HepG2 (cell line): ENCODE measurements around the gene UHMK1. TPM values are rescaled to one million over a fixed set of nuclear protein-coding genes. Genes with fewer than 3 reads are reported as not detected.

Source experiments
- BATF2 ChIP-seq: sonication (generic); formaldehyde crosslinking; IDR thresholded peaks from 2 replicates; pipeline ENCODE4 v1.8.0; 2022; ENCODE audit warnings: mild to moderate bottlenecking, missing genetic modification reagents, moderate library complexity
- CEBPB ChIP-seq: IDR thresholded peaks from 2 replicates; pipeline ENCODE4 v1.6.1; 2011; ENCODE audit warnings: low read depth, low read length, improper control_type of control experiment, borderline replicate concordance
- DR1 ChIP-seq: sonication (generic); formaldehyde crosslinking; IDR thresholded peaks from 2 replicates; pipeline ENCODE4 v1.8.0; 2021; ENCODE audit warnings: mild to moderate bottlenecking, missing genetic modification reagents, inconsistent platforms
- FOXO4 ChIP-seq: sonication (generic); formaldehyde crosslinking; conservative IDR thresholded peaks from 2 replicates; pipeline ENCODE4 v1.8.1; 2023; ENCODE audit warnings: missing genetic modification reagents
- HCFC1 ChIP-seq: fragments of 150-350 bp; IDR thresholded peaks from 2 replicates; pipeline ENCODE4 v1.6.1; 2014; ENCODE audit warnings: low read depth, low read length
- NCOA2 ChIP-seq: sonication (generic); formaldehyde crosslinking; IDR thresholded peaks from 2 replicates; pipeline ENCODE4 v1.8.0; 2022; ENCODE audit warnings: inconsistent platforms
- PAWR ChIP-seq: sonication (generic); formaldehyde crosslinking; IDR thresholded peaks from 2 replicates; pipeline ENCODE4 v1.4.0; 2020; ENCODE audit warnings: missing genetic modification reagents, mild to moderate bottlenecking, borderline replicate concordance
- ZFP90 ChIP-seq: sonication (generic); formaldehyde crosslinking; IDR thresholded peaks from 2 replicates; pipeline ENCODE4 v1.8.0; 2022; ENCODE audit warnings: missing genetic modification reagents, mild to moderate bottlenecking, inconsistent platforms, borderline replicate concordance
- ZHX1 ChIP-seq: sonication (generic); formaldehyde crosslinking; IDR thresholded peaks from 2 replicates; pipeline ENCODE4 v1.8.1; 2022; ENCODE audit warnings: low read depth, mild to moderate bottlenecking, missing genetic modification reagents
- ZNF18 ChIP-seq: sonication (generic); formaldehyde crosslinking; IDR thresholded peaks from 2 replicates; pipeline ENCODE4 v1.8.0; 2022; ENCODE audit warnings: mild to moderate bottlenecking, missing genetic modification reagents; ENCODE audit not compliant: insufficient replicate concordance
- ZNF256 ChIP-seq: sonication (generic); formaldehyde crosslinking; conservative IDR thresholded peaks from 2 replicates; pipeline ENCODE4 v1.4.0; 2020; ENCODE audit warnings: missing genetic modification reagents
- ZNF513 ChIP-seq: sonication (generic); formaldehyde crosslinking; conservative IDR thresholded peaks from 2 replicates; pipeline ENCODE4 v1.5.0; 2020; ENCODE audit warnings: missing genetic modification reagents
- ZNF530 ChIP-seq: sonication (generic); formaldehyde crosslinking; IDR thresholded peaks from 2 replicates; pipeline ENCODE4 v1.5.0; 2020; ENCODE audit warnings: low read depth, mild to moderate bottlenecking, missing genetic modification reagents
- ZNF619 ChIP-seq: sonication (generic); formaldehyde crosslinking; IDR thresholded peaks from 2 replicates; pipeline ENCODE4 v1.4.0; 2020; ENCODE audit warnings: mild to moderate bottlenecking, missing genetic modification reagents
- ZNF747 ChIP-seq: sonication (generic); formaldehyde crosslinking; IDR thresholded peaks from 2 replicates; pipeline ENCODE4 v1.8.1; 2023; ENCODE audit warnings: missing genetic modification reagents, mild to moderate bottlenecking, borderline replicate concordance
- polyA plus RNA-seq, 8 experiments: library from polyadenylated mRNA; depleted of rRNA in 3 of 8; stranded (reverse) in 7 of 8; unstranded in 1 of 8; fragments of >200 nt; fragmentation: Illumina TruSeq in 4 of 8; extraction: Trizol in 4 of 8; gene quantifications; 2 replicates each; pipeline versions ENCODE4 v1.2.1 to v1.2.3, GENCODE V29; 2011 to 2016; ENCODE audit warnings: low read depth in 4 of 8, missing spikeins in 1 of 8, mixed read lengths in 1 of 8; ENCODE audit not compliant: insufficient read depth in 1 of 8
- total RNA-seq, 5 experiments: library from RNA; depleted of rRNA; stranded (reverse); fragments of >200 nt; fragmentation: Illumina TruSeq; extraction: Trizol; gene quantifications; 2 replicates each; pipeline ENCODE4 v1.2.3, GENCODE V29; 2016; ENCODE audit warnings: low read depth in 1 of 5
- TF ChIP-seq, protein P1 (sequence below): IDR thresholded peaks from 2 replicates; pipeline ENCODE4 v1.6.1; 2016; ENCODE audit warnings: missing compliant biosample characterization, missing genetic modification reagents, borderline replicate concordance
- TF ChIP-seq, protein P2 (sequence below): sonication (generic); formaldehyde crosslinking; IDR thresholded peaks from 2 replicates; pipeline ENCODE4 v1.4.0; 2020; ENCODE audit warnings: low read depth, mild to moderate bottlenecking, missing genetic modification reagents

Gene UHMK1
- total and polyA plus RNA-seq, 2 of the 13 experiments (the other 11 are each of a cell fraction or from before 2014, with no cell fraction given): 12.9 to 20.0 TPM

GRCh38 chr1:162561616-162562469 is 64.2 kb downstream of the UHMK1 start, which contains the start of gene UAP1 (continued):
- TF ChIP-seq DR1 (CRISPR knock-in tag) (peak; percentile 81), ZNF256 (CRISPR knock-in tag) (no peak), NCOA2 (CRISPR knock-in tag) (no peak), FOXO4 (CRISPR knock-in tag) (no peak), ZHX1 (no peak), PAWR (CRISPR knock-in tag) (no peak), ZFP90 (CRISPR knock-in tag) (peak; percentile 66; the same call in 1 of the 2 replicates), ZNF18 (CRISPR knock-in tag) (no peak), ZNF513 (CRISPR knock-in tag) (no peak), ZNF530 (no peak), ZNF747 (no peak), BATF2 (CRISPR knock-in tag) (peak; percentile 77), CEBPB (no peak), ZNF619 (CRISPR knock-in tag) (no peak), HCFC1 (0 out of 2 replicates have a peak, but pooled peaks have one; percentile 3)
- TF ChIP-seq, protein P1, sequence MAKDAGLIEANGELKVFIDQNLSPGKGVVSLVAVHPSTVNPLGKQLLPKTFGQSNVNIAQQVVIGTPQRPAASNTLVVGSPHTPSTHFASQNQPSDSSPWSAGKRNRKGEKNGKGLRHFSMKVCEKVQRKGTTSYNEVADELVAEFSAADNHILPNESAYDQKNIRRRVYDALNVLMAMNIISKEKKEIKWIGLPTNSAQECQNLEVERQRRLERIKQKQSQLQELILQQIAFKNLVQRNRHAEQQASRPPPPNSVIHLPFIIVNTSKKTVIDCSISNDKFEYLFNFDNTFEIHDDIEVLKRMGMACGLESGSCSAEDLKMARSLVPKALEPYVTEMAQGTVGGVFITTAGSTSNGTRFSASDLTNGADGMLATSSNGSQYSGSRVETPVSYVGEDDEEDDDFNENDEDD (CRISPR knock-in tag): peak; percentile 10; the same call in 1 of the 2 replicates
- TF ChIP-seq, protein P2, sequence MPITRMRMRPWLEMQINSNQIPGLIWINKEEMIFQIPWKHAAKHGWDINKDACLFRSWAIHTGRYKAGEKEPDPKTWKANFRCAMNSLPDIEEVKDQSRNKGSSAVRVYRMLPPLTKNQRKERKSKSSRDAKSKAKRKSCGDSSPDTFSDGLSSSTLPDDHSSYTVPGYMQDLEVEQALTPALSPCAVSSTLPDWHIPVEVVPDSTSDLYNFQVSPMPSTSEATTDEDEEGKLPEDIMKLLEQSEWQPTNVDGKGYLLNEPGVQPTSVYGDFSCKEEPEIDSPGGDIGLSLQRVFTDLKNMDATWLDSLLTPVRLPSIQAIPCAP (CRISPR knock-in tag): no peak
